RPMI7951 (cell line): Measurements from ENCODE around the gene ZNF248. TPM values are rescaled to one million over a fixed set of nuclear protein-coding genes. Genes with fewer than 3 reads are reported as not detected.
A peak's percentile ranks its signal among the peaks of the same experiment; 100 is the strongest.

ENCODE experiments used
- DNase-seq: peaks from one replicate; pipeline ENCODE4 v3.0.0-alpha.2; 2012; ENCODE audit warnings: low read depth
- total RNA-seq: library from RNA; depleted of rRNA; stranded (reverse); fragments of >200 nt; shearing (Covaris generic); gene quantifications from 2 replicates; pipeline ENCODE4 v1.2.3, GENCODE V29; 2014

ZNF248 gene
- total RNA-seq, 1 experiment from 2014 or later: 5.9 TPM

DNA sequence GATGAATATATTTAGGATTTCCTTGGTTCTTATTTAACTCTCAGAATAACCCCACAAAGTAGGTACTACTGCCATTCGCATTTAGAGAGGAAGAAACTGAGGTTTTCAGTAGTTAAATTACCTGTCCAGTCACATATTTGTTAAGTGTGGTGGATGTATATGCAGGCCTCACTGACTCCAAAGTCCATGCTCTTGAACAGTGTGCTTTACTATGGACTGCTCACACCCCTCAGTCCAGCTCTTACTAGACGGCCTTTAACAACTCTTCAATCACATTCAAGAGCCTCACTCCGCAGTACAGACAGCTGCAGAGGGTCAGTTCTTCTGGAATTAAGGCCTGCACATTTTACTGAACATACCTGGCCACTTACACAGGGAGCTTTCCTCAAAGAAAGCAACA is 36.2 kb downstream of the ZNF248 start:
- no peak for DNase-seq

DNA sequence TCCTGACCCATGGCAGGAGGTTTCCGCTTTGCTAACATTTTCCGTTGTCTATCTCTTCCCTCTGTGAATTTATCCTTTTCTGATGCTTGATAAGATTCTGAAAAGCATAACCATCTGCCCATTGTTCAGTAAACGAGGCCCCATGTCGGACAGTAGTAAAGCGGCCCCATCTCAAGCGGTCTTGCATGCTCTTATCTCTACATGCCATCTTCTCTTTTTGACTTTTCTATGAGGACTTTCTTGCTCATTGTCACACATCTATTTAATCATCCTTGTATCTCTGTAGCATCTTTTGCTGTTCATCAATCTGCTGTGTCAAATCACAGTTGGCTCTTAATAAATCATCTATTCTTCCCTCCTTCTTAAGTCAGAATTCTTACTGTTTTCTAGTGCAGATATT is 37.6 kb downstream of the ZNF248 start:
- no peak for DNase-seq

DNA sequence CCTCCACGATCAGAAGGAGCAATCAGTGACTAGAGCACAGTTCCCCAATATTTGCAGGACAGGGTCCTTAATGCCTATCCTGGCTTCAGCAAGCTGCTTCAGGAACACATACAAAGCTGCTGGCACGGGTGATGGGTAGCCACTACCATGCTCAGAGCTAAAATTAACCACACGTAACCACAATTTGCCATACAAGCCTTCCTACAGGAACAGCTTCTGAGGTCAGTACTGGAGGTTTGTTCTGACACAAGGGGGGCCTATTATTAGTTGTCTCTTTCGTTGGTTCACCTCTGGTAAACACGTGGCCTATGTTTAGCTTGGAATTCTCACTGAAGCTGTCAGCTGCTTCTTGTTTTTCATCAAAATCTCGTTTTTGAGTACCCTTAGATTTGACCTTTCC is 41.1 kb downstream of the ZNF248 start:
- no peak for DNase-seq

DNA sequence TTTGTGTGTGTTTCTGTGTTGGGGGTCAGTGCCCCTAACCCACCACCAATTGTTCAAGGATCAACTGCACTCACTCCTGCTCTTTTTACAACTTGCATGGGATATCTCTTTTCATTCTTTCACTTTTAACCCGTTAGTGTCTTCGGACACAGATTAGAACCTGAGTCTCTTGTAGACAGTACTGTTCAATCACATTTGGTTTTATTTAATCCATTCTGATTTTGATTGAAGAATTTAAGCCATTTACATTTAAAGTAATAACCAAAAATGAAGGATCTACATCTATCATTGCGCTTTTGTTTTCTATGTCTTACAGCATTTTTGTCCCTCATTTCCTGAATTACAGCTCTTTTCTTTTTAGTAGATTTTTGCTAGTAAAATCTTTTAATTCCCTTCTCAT is 43.6 kb downstream of the ZNF248 start:
- DNase-seq: no peak

DNA sequence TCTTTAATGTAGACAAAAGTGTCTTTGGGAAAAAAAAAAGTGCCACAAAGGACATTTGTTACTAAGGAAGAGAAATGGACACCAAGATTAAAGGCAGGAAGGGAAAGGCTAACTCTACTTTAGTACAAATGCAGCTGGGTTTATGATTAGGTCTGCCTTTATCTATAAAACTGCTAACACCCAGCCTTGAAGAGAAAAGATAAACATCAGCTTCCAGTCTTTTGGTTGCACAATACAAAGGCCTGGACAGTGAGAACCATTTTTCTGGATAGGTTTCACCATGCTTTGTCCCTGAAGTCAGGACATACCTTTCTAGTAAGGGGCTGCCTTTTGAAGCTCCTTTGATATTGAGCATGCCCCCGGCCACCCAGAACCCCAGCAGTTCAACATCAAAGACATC is 45.1 kb downstream of the ZNF248 start:
- no peak for DNase-seq

DNA sequence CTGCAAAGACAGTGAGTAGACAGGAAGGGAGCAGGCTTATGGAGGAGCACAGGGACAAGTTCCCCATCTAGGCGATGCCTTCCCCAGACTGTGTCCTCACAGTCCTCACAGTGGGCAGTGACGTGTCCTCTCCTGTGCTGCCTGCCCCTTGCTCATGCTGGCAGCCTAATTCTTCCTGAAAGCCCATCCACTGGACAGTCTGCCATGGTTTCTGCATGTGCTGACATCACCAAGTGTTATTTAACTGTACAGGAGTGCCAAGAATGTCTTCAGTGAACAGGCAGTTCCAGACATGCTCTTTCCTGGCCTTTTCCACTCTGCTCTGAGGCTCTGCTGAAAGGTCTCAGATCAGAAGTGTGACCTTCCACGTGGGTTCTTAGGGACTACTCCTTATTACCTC is 54.1 kb downstream of the ZNF248 start:
- no peak for DNase-seq

DNA sequence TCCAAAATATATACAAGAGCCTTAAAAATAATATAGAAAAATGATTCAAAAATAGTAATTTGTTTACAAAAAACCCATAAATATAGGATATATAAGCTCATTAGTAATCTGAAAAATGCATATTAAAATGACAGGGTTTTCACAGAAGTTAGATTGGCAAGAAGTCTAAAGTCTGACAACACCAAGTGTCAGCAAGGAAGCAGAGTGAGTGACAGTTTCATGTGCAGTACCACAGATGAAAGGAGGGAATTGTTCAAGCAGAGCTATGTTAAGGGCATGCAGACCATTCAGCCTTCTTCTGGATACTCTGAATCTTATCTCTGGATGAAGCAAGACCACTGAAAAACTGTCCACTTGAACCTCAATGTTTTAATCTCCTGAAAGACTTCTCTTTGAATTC is 55.9 kb downstream of the ZNF248 start:
- DNase-seq: no peak

DNA sequence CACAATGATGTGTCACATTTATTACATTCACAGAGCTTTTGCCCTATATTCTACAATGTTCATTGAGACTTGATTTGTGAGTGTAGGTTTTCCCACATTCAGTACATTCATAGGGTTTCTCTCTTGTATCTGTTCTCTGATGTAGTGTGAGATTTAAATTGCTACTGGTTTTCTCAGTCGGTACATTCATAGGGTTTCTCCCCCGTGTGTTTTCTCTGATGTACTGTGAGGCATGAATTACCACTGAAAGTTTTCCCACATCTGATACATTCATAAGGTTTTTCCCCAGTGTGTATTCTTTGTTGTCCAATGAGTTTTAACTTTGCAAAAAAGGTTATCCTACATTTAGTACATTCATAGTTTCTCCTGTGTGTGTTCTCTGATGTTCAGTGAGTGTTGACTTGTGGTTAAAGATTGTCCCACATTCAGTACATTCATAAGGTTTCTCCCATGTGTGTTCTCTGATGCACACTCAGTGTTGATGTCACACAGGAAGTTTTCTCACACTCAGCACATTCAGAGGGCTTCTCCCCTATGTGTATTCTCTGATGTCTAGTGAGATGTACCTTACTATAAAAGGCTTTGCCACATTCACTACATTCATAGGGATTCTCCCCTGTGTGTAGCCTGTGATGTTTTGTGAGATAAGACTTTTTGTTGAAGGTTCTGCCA is 63.0 kb downstream of the ZNF248 start:
- DNase-seq: no peak

DNA sequence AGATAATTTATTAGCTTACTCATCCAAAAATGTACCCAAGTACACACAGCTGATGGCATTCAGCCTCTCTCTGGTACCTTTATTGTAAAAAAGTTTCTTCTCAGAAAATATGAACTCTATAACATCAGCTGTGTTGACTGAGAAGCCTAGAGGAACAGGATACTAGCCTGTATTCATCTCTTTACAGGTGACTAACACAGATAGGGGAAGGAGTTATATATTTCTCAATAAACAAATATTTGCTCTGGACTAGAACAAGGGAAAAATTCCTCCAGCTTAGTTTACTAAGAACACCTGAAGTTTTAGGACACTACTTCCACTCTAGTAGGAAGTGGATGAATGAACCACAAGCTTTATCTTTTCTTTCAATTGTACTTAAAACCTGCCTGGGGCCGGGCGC is 67.8 kb downstream of the ZNF248 start:
- no peak for DNase-seq

DNA sequence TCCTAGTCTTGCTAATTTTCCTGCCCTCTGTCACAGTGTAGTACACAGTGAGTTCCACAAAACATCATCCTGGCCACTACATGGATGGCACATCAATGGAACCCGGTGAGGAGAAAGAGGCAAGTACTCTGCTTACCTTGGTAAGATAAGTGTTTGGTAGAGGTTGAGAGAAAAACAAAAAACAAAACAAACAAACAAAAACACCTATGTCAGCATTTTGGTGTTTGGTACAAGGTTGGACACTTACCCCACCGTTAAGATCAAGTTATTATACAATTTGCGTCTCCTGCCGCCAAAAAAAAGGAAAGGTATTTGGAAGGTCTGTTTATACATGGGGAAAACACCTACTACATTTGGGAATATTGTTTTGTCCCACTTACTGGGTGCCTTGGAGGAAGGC is 72.7 kb downstream of the ZNF248 start:
- no peak for DNase-seq

DNA sequence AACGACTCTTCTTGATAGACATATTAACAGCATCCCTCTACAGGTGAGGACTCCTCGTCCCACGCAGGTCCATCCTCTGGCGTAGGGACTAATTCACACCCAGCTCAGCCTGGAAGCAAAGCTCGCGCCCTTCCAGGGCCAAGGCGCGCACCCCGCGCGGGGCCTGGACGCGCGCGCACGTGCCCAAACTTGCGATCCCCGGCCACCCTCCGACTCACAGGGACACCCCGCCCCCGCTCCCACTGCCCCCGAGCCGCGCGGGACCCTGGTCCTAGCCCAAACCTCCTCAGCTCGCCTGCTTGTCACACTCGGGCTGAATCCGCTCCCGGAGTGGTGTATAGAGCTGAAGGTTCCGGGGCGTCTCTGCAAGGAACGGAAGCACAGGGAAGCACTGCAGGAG is 76.9 kb downstream of the ZNF248 start:
- DNase-seq: no peak

DNA sequence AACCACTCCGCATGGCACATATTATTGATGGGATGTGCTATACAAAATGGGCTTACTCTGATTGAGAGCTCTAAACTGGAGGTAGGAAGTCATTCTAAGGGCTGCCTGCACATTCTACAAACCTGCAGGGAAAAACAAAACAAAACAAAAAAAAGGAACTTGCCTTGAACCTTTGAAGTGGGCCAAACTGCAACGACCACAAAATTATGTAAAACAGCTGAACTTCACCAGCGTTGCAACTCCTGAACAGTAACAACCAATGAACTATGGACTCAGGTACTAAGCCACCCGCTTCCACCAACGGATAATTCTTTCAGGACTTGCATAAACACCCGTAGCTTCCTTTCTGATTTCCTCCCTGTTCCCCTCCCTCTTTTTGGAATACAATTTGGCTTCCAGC is 80.4 kb downstream of the ZNF248 start:
- DNase-seq: no peak

DNA sequence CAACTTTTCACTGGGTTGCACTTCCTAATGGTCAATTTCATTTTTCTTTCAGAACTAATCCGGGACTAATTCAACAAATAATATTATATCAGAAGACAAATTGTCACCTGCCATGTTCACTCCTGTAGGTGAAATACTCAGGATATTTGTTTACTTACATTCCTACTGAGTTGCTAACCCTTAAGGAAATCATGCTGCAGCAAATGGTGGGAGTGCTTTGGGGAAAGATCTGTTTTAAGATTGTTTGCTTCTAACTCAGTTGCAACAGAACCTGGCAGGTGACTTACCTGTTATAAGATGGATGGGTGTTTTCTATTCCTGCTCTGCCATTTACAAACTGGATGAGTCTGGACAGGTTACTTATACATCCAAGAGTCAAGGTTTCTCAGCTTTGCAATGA is 81.8 kb downstream of the ZNF248 start:
- DNase-seq: no peak

DNA sequence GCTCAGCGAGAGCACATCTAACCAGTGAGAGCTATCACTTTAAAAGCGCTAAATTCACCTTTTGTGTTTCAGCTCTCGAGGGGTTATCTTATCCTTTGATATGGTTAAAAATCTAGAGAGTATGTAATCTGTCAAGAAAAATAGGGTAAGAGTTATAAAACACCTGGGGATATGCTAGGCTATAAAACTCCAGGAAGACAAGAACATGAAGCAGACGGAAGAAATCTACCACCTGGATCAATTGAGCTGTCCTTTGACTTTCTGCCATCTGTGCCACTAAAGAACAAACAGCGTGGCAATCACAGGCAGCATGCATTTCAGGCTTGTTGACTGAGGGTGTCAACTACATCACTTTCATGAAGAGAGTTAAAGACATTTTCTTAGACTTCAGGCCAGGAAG is 83.1 kb downstream of the ZNF248 start:
- no peak for DNase-seq

DNA sequence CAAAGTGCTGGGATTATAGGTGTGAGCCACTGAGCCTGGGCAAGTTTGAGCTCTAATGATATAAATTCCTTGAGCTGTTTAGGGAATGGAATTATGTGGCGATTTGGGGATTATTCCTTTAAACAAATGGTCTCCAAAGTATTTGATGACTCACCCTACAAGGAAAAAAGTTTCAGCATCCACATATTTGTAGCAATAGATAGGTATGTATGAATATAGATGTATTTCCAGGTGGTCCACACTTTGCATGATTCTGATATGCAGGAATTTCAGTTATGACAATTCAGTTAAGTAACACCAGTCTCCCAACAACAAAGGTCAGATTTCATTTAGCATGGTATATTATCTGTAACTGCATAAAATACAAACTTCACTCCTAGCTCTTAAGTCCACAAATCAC is 92.2 kb downstream of the ZNF248 start:
- DNase-seq: no peak

DNA sequence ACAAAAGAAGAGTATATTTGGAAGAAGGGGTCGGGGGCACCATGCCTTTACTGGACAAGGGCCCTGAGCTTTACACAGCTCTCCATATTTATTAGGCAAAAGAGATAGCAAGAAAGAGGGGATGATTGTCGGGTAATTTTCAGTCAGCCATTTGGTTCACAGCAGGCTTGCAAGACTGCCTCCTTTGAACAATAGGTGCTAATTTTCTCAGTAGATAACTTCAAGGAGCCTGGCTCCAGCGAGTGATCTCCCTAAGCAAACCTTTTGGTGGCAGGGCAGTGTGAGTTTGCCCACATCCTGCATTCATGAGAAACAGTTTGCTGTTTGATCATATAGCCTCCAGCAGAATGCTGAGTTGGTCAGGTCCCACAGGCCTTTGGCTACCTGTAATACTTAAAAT is 94.3 kb downstream of the ZNF248 start:
- no peak for DNase-seq

DNA sequence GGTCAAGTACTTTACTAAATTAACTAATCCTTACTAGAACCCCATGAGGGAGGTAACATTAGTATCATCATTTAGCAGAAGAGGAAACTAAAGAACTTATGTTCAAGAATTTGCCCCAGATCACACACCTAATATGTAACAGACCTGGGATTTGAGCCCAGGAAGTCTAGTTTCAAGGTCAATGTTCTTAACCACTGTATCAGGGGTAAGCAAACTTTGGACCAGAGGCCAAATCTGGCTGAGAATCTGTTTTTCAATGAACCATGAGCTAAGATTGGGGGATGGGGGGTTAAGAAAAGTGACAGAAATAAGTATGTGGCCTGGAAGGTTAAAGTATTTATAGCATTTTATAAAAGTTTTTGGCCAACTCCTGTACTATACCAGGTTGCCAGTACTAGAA is 95.1 kb downstream of the ZNF248 start:
- no peak for DNase-seq

DNA sequence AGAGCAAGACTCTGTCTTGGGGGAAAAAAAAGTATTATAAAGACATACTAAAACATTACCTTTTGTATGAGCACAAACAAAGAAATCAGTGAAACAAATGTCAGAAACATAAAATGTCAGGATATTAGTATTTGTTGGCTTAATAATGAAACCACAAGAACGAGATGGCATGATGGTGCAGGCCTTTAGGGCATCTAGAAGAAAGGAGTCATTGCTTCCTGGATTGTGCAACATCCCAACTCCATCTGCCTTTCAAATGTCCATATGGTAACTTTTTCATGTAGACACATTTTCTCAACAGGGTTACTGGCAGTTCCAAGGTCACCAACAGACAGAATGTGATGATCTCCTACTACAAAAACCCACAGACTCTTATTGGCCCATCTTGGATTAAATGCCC is 96.6 kb downstream of the ZNF248 start:
- DNase-seq: peak; percentile 29

DNA sequence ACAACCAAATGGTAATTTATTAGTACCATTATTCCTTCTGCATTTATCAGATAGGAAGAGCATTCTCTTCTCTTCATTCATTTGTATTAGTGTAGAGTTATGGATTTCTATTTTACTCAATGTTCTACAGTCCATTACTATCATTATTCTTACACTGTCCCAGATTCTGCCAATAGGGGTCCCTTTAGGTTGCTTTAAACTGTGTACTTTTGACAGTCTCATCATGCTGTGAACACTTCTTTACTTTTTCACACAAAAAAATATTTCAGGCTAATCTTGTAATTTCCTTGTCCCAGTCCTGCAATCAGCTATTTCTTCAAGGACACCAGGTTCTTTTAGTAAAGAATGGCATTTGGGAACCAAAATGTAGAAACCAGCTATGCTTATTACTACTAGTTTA is 99.3 kb downstream of the ZNF248 start:
- DNase-seq: no peak

DNA sequence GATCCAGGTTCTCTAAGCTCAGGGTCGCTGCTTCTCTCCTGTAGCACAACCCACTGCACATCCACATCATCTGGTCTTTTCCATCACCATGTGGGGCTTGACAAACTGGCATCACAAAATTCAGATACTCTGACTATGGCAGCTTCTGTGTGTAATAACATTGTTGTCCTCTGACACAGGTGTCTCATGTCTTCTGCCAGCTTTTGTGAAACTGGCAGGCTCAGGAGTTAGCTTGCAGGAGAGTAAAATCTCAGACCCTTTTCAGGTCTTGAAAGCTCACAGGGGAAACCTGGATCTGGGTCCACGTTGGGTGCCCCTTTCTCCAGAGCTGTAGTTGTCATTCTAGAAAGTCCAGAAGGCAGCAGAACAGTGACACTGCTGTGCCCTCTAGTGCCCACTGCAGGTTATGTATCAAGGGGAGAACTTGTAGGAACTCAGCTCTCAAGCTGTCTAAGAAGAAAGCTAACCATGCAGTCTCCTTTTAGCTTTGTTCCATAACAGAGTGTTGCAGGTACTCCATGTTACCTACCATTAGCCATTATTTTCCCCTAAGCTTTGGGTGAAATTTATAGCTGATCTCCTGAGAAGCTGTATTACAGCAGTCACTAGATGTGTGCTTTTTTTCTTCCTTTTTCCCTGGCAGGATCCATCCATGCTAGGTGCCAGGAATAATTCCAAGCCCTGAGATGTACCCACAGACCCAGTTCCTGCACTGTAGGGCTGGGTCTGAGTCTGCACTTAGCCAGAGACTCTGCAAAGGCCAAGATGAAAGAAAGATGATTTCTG is 102.7 kb downstream of the ZNF248 start:
- DNase-seq: peak; percentile 35

DNA sequence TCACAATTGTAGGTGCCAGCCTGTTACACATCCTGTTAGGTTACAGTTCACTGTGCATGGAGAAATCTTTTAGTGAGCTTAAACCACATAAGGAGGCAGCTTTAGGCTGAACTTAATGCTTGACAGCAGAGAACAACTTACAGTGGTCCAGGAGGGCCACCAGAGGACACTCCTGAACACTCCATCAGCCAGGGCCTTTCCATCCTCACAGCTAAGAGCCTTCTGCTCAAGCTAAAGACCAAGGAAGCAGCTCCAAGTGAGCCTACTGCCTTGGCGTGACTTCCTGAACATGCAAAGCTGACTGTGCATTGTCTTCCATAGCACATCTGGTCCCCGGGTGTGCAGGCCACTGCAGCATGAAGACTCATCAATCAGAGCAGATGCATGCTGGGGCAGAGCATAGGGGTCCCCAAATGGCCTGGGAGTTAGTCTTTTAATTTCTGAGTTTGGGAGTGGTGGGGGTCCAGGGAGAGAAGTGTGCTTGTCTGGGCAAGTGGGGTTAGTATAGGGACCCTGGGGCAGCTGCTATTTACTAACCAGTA is 105.0 kb downstream of the ZNF248 start:
- DNase-seq: peak; percentile 16

DNA sequence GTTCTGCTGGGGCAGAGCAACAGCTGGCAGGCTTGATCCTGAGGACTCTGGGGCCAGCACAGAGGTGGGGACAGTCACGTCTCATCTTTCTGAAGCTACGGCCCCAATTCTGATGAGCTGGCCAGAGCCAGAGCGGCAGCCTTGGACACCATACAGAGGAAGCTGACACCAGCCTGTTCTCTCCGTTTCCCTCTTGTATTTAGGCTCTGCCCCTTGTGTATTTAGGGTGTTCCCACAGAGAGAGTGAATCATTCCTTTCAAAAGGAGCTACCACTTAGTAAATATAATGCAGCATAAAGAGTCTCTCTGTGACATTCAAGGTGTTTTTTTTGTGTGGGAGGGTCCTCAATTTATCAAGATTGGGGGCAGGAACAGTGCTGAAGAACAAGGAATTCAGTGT is 109.2 kb downstream of the ZNF248 start:
- DNase-seq: no peak

DNA sequence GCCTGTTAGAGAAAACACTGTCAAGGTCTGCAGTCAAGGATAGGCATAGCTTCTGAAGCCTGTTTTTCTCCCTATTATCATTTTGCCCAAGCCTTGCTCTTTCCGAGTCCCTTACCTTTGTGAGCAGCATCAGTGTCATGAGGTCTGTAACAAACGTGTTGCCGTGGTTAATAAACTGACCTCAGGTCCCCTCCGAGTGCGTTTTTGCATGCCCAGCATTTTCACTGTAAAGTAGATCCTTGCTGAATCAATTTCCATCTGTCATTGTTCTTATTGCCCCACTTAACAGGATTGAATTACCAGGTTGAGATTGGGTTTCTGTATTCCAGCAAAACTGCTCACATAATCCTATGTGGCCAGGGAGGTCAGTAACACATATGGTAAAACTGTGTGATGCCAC is 110.3 kb downstream of the ZNF248 start:
- no peak for DNase-seq
